Endometrial microvascular endothelial cells (primary cell): Measurements from ENCODE around the gene PKD2. TPM values are rescaled to one million over a fixed set of nuclear protein-coding genes. Genes with fewer than 3 reads are reported as not detected.

ENCODE experiments used
- in situ Hi-C: cut with HindIII; loops from 2 replicates; pipeline ENCODE4 v1.10.0; 2017; ENCODE audit warnings: low sequenced_read_pairs, low pct_unique_long_range_greater_than_20kb; ENCODE audit errors: inconsistent ontology term
- total RNA-seq: library from RNA; depleted of rRNA; stranded (reverse); fragments of >200 nt; gene quantifications from one replicate; pipeline ENCODE4 v1.2.3, GENCODE V29; 2015; ENCODE audit errors: inconsistent ontology term

Gene PKD2
- total RNA-seq, 1 donor from 2014 or later: 17.4 TPM

- in situ Hi-C loops: no loop called here
Measured at GRCh38 chr4:88045021-88045420, 37.6 kb downstream of the PKD2 start.

- in situ Hi-C loops: loop anchor here (25.0 kb wide), 2 partner anchors 158 to 458 kb away; partner anchors contain the start of gene PYURF
Measured at GRCh38 chr4:88054229-88054628, 46.8 kb downstream of the PKD2 start.

DNA sequence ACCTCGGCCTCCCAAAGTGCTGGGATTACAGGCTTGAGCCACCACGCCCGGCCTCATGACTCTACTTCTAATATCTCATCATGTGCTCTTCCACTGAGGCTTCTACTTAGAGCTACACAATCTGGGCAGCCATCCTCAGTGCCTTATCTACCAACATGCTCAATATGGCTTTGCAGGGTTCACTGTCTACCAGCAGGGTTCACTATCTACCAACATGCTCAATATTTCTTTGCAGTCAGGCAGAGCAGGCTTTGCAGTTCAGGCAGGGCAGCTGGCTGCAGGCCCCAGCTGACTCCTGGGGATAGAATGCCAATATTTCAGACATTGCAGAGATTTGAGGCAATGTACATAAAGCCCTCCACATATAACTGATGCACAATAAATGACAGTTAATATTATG, 47.5 kb downstream of the PKD2 start:
- in situ Hi-C loops: loop anchor here (25.0 kb wide), 2 partner anchors 157 to 457 kb away; partner anchors contain the start of gene PYURF

GRCh38 chr4:88058295-88058694, 50.9 kb downstream of the PKD2 start:
- in situ Hi-C loops: loop anchor here (25.0 kb wide), 2 partner anchors 154 to 454 kb away; partner anchors contain the start of gene PYURF

DNA sequence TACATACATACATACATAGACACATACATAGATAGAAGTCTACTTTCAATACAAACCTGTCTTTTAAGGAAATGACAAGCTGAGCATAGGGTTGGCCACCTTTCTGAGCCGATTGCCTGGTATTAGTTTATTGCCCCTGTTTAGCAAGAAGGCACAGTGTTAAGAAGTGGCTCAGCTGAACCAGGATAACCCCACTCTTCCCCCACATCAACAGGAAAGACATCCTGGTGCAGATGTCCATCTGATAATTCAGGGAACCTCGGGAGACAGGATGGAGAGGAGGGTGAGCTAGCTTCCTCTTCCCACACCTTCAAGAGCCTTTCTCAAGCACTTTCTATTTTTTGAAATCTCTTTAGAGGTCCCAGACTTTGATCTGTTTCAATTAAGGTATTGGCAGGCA, 52.3 kb downstream of the PKD2 start:
- in situ Hi-C loops: loop anchor here (25.0 kb wide), 2 partner anchors 153 to 453 kb away; partner anchors contain the start of gene PYURF

DNA sequence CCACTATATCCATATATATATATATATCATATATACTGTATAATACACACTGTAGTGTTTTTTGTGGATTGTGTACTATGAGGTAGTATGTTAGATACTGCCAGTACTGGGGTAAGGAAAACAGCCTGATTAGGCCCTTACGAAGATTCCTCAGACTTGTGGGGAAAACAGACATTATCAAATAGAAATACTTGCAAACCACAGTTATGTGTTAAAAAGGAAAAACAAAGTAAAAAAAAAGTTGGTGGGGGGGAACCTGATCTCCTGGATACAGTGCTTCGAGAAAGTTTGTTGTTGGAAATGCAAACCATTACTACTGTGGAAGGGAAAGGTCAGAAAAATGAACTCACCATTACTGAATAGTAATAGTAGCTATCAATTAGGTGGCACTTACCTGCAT, 53.0 kb downstream of the PKD2 start:
- in situ Hi-C loops: loop anchor here (25.0 kb wide), 2 partner anchors 152 to 452 kb away; partner anchors contain the start of gene PYURF

DNA sequence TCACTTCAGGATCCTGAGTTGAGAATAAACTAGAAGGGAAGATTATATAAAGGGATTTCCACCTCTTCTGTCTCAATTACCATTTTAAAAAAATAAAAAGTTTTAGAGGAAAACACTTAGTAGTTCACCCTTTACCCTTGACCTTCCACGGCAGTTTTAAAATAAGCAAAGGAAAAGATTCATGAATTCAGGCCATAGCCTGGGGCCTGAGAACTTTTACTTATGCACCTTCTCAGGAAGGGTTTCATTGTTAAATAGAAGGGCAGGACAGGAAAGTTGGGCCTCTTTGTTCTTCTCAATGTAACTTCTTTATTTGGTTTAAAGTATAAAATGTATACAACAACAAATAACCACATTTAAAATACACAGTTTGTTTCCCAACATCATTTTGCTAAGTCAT, 54.9 kb downstream of the PKD2 start:
- in situ Hi-C loops: loop anchor here (25.0 kb wide), 2 partner anchors 150 to 450 kb away; partner anchors contain the start of gene PYURF

DNA sequence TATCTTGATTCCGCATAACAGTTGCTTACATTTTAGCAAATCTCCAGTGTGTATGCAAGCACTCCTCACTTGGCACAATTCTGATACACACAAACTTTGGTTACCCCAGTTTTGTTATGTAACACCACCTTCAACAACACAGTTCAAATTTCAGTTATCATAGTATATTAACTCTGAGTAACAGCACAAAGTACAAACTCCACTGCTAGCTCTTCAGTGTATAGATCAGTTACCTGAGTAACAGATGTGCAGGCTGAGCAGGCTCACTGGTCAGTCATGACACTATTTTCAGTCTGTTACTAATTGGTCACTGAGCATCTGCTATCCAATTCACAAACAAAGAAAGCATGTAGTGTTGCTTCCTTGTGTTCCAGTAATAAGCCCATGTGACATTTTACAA, 55.4 kb downstream of the PKD2 start:
- in situ Hi-C loops: loop anchor here (25.0 kb wide), 2 partner anchors 149 to 449 kb away; partner anchors contain the start of gene PYURF

GRCh38 chr4:88063634-88064296, 56.3 kb downstream of the PKD2 start:
- in situ Hi-C loops: loop anchor here (25.0 kb wide), 2 partner anchors 149 to 449 kb away; partner anchors contain the start of gene PYURF

DNA sequence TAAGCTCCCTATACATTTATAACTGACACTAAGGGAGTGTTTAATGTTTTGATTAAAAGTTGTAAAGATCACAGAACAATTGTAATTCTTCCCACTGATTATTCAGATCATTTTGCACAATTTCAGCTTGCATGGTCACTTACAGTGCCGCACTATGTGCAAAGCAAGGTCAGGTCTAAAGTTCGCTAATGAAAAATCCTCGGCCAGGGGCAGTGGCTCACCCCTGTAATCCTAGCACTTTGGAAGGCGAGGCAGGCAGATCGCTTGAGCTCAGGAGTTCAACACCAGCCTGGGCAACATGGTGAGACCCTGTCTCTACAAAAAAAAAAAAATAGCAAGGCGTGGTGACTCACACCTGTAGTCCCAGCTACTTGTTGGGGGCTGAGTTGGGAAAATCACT, 57.0 kb downstream of the PKD2 start:
- in situ Hi-C loops: loop anchor here (25.0 kb wide), 2 partner anchors 148 to 448 kb away; partner anchors contain the start of gene PYURF

DNA sequence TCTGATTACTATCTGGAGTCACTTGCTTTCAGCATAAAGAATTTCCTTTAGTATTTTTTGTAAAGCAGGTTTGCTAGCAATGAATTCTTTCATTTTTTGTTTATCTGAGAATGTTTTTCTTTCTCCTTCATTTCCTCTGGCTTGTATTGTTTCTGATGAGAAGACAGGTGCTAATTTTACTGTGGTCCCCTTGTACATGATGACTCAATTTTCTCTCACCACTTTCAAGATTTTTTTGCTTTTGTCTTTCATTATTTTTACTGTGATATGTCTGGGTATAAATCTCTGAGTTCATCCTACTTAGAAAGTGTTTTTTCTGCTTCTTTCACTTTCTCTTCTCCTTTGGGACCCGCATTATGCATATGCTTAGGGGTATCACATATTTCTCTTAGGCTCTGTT, 62.6 kb downstream of the PKD2 start:
- in situ Hi-C loops: loop anchor here (25.0 kb wide), 2 partner anchors 142 to 442 kb away; partner anchors contain the start of gene PYURF

DNA sequence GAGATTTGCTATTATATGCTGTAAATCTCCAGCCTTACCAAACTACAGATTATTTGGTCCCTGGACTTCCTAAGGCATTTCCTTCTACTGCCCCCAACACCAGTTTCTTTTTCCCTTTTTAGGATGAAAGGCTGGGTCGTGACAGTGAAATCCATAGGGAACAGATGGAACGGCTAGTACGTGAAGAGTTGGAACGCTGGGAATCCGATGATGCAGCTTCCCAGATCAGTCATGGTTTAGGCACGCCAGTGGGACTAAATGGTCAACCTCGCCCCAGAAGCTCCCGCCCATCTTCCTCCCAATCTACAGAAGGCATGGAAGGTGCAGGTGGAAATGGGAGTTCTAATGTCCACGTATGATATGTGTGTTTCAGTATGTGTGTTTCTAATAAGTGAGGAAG, 67.9 kb downstream of the PKD2 start:
- in situ Hi-C loops: no loop called here

GRCh38 chr4:88077911-88078524, 70.6 kb downstream of the PKD2 start:
- in situ Hi-C loops: no loop called here

GRCh38 chr4:88078579-88078978, 71.1 kb downstream of the PKD2 start:
- in situ Hi-C loops: no loop called here

- in situ Hi-C loops: no loop called here
Measured at GRCh38 chr4:88080626-88081025, 73.2 kb downstream of the PKD2 start.

GRCh38 chr4:88087004-88087403, 79.6 kb downstream of the PKD2 start:
- in situ Hi-C loops: no loop called here

GRCh38 chr4:88090898-88091297, 83.5 kb downstream of the PKD2 start:
- in situ Hi-C loops: no loop called here

DNA sequence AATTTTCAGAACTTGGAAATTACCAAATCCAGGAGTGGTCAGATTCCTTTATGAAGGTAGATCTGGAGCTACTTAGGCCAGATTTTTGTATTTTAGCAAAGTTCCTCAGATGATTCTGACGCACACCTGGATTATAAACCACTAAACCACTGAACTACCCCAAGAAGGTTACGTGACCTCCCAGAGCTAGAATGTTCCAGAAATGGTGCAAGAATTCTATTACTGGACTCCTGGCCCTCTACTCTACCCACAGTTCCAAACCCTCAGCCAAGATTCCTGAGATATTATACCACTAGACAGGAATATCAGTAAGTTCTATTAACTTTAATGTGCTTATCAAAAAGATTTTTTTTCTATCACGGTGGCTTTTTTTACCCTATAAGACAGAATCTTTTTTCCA, 83.9 kb downstream of the PKD2 start:
- in situ Hi-C loops: no loop called here

DNA sequence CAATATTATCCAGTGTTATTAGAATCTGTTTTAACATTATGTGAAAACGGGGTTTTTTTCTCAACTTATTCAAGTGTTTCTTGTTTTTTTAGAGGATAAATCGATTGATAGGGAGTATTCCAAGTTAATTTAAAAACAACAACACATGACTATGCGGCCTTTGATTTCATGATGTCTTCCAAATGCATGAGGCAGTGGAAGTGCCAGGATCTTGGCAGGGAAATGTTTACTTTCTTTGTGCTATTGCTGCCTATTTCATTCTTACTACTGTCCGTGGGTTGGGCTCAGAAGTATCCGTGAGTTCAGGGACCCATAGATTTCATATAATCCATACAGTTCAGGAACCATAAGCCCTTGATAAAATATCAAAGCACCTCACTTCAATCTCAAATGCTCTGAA, 86.4 kb downstream of the PKD2 start:
- in situ Hi-C loops: no loop called here

DNA sequence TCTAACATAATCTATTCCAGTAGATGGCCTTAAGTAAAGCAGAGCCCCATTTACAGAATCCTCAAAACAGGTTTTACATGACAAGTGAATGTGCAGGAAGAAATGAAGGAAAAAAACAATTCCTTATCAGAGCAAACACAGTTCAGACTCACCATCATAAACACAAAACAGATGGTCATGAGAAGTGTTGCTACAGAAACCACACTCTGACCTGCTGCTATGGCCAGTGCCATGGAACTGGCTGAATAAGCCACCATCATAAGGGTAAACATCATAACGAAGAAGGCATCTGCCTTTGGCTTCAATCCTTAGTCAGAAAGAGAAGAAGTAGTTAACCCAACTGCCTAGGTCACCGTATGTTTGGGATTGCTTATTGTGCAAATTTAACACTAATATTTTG, 89.9 kb downstream of the PKD2 start:
- in situ Hi-C loops: no loop called here
